SJSA1 (cell line): ENCODE results near the gene ERO1A. TPM values are rescaled to one million over a fixed set of nuclear protein-coding genes. Genes with fewer than 3 reads are reported as not detected.

Experiments used
- DNase-seq, 2 experiments: peaks; one replicate each; pipeline ENCODE4 v3.0.0-alpha.2; 2015 to 2020; ENCODE audit warnings: low spot score in 2 of 2, low read depth in 1 of 2
- H3K27ac ChIP-seq: fragments of 250-450 bp; sonication (Bioruptor Pico); 2 replicates; pipeline ENCODE4 v1.5.1; 2020; ENCODE audit warnings: mild to moderate bottlenecking, moderate library complexity
- H3K27me3 ChIP-seq: fragments of 250-450 bp; sonication (Bioruptor Pico); replicated peaks from 2 replicates; pipeline ENCODE4 v1.5.1; 2020; ENCODE audit warnings: mild to moderate bottlenecking, moderate library complexity
- H3K36me3 ChIP-seq: fragments of 250-450 bp; sonication (Bioruptor Pico); 2 replicates; pipeline ENCODE4 v1.5.1; 2020; ENCODE audit warnings: mild to moderate bottlenecking
- H3K4me1 ChIP-seq: fragments of 250-450 bp; sonication (Bioruptor Pico); replicated peaks from 2 replicates; pipeline ENCODE4 v1.6.1; 2021; ENCODE audit warnings: mild to moderate bottlenecking
- H3K4me3 ChIP-seq: fragments of 250-450 bp; sonication (Bioruptor Pico); 2 replicates; pipeline ENCODE4 v1.5.1; 2020; ENCODE audit warnings: mild to moderate bottlenecking
- H3K9me3 ChIP-seq: fragments of 250-450 bp; sonication (Bioruptor Pico); replicated peaks from 2 replicates; pipeline ENCODE4 v1.5.1; 2020; ENCODE audit warnings: mild to moderate bottlenecking
- total RNA-seq: library from RNA; depleted of rRNA; stranded (reverse); fragments of >200 nt; shearing (Covaris generic); gene quantifications from 2 replicates; pipeline ENCODE4 v1.2.3, GENCODE V29; 2014

The ERO1A gene
- total RNA-seq, 1 experiment from 2014 or later = 64.4 TPM

GRCh38 chr14:52716155-52716554, 20.8 kb upstream of the ERO1A start:
- no peak overlapping the region for H3K4me3 ChIP-seq
- H3K9me3 ChIP-seq = no peaks in the 10 kb centered on the region
- H3K27me3 ChIP-seq = no peaks in the 10 kb centered on the region
- H3K4me1 ChIP-seq = no peaks in the 10 kb centered on the region
- no peak overlapping the region for H3K27ac ChIP-seq
- no peak for DNase-seq
- H3K36me3 ChIP-seq = peaks cover 92% of the 10 kb centered on the region

- Histone ChIP-seq H3K36me3 (peaks cover 86% of the 10 kb centered on the region), H3K4me1 (peaks cover 10% of the 10 kb centered on the region), H3K27ac (no peak overlapping the region), H3K27me3 (no peaks in the 10 kb centered on the region), H3K4me3 (no peak overlapping the region), H3K9me3 (no peaks in the 10 kb centered on the region)
- no peak for DNase-seq
These were observed 16.3 kb upstream of the ERO1A start for GRCh38 chr14:52711666-52712065.

GRCh38 chr14:52706724-52707706, 11.7 kb upstream of the ERO1A start, which contains the start of gene PSMC6:
PSMC6 (plus strand) TSS chr14:52707200; CDS start chr14:52707220, 20 bp downstream.
- no peaks in the 10 kb centered on the region for H3K27me3 ChIP-seq
- peak within 1 kb of the TSS; percentile 64 for H3K4me3 ChIP-seq
- H3K9me3 ChIP-seq = no peaks in the 10 kb centered on the region
- DNase-seq = peak; percentile 82 to 91
- peaks cover 17% of the 10 kb centered on the region for H3K4me1 ChIP-seq
- H3K27ac ChIP-seq = peak within 1 kb of the TSS; percentile 68
- H3K36me3 ChIP-seq = peaks cover 43% of the 10 kb centered on the region

- Histone ChIP-seq H3K27ac (peak overlapping the region; percentile 68), H3K4me3 (peak overlapping the region; percentile 64), H3K36me3 (peaks cover 35% of the 10 kb centered on the region), H3K27me3 (no peaks in the 10 kb centered on the region), H3K4me1 (peaks cover 18% of the 10 kb centered on the region), H3K9me3 (no peaks in the 10 kb centered on the region)
- DNase-seq = no peak
These were observed 10.9 kb upstream of the ERO1A start for GRCh38 chr14:52706286-52706685.

GRCh38 chr14:52703664-52704063, 8.3 kb upstream of the ERO1A start:
- Histone ChIP-seq H3K4me1 (peaks cover 24% of the 10 kb centered on the region), H3K27ac (no peak overlapping the region), H3K4me3 (no peak overlapping the region), H3K27me3 (no peaks in the 10 kb centered on the region), H3K36me3 (peaks cover 14% of the 10 kb centered on the region), H3K9me3 (no peaks in the 10 kb centered on the region)
- no peak for DNase-seq

DNA sequence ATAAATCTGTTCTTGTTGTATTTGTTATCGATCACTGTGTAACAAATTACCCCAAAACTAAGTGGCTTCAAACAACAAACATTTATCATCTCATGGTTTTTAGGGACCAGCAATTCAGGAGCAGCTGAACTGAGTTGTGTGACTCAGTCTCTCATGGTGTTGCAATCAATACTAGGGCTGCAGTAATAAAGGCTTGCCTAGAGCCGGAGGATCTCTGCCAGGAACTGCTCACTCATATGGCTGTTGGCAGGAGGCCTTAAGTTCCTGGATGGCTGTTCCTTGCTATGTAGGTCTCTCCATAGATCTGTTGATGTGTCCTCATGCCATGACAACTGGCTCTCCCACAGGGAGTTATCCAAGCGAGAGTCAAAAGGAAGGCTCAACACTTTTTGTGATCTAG, 7.9 kb upstream of the ERO1A start:
- H3K27ac ChIP-seq = no peak overlapping the region
- peaks cover 20% of the 10 kb centered on the region for H3K4me1 ChIP-seq

DNA sequence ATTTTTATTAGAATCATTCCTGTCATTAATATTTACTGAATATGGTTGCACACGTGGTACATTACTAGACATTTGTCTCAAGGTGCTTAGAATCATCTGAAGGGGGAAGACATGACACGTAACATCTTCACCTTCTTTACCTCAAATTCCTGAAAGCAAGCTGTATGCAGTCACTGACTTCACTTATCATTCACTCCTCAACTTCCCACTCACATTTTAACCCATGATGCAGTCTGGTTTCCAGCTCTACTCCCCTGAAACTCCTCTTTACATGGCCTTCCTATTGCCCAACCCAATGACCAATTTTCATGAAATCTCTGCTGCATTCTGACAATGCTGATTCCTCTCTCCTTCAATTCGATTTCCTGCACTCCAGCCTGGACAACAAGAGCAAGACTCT, 5.9 kb upstream of the ERO1A start:
- Histone ChIP-seq H3K27ac (no peak overlapping the region), H3K27me3 (no peaks in the 10 kb centered on the region), H3K4me1 (peaks cover 12% of the 10 kb centered on the region), H3K4me3 (no peak overlapping the region), H3K9me3 (no peaks in the 10 kb centered on the region), H3K36me3 (no peaks in the 10 kb centered on the region)
- no peak for DNase-seq

More for the DNA sequence above, 7.9 kb upstream of the ERO1A start:
- H3K9me3 ChIP-seq = no peaks in the 10 kb centered on the region
- H3K36me3 ChIP-seq = peaks cover 9% of the 10 kb centered on the region
- no peak overlapping the region for H3K4me3 ChIP-seq
- no peaks in the 10 kb centered on the region for H3K27me3 ChIP-seq
- DNase-seq = no peak

- Histone ChIP-seq H3K4me3 (no peak overlapping the region), H3K36me3 (no peaks in the 10 kb centered on the region), H3K27me3 (no peaks in the 10 kb centered on the region), H3K4me1 (peaks cover 10% of the 10 kb centered on the region), H3K27ac (no peak overlapping the region), H3K9me3 (no peaks in the 10 kb centered on the region)
- DNase-seq = peak in 1 of 2 experiments; percentile 29
These were observed 5.4 kb upstream of the ERO1A start for GRCh38 chr14:52700701-52701172.

DNA sequence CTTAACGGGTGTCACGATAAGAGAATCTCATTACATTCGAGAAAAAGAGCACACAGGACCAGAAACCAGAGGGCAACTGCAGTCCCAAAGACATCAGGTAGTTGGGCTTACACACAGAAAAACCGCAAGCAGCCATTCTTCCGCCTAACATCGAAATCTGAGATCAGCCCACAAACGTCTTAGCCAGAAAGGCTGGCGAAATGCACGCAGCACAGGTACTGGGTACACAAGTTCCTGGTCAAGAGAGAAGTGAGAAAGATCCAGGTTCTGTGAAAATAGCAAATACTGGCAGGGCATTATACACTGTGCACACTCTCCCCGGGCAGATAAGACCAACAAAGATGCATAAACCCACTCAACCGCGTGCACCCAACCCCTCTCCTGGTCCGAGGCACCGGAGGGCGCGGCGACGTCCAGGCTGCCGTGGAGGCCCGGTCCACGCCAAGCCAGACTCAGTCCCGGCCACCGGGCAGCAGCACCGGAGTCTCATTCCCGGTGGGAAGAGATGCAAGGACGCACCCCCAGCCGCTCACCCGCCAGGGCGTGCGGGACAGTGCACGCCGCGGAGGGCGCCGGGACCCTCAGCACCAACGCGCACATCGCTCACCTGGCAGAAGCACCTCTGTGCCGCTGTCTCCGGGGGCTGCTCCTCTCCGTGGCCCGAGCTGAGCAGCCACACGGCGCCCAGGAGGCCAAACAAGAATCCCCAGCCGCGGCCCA, 437 bp downstream of the ERO1A start:
- peak overlapping the region; percentile 91 for H3K27ac ChIP-seq
- DNase-seq = peak in 1 of 2 experiments; percentile 52
- H3K36me3 ChIP-seq = peaks cover 7% of the 10 kb centered on the region
- H3K4me1 ChIP-seq = peaks cover 7% of the 10 kb centered on the region; the same call in 1 of the 2 replicates
- peak overlapping the region; percentile 97 for H3K4me3 ChIP-seq
- H3K27me3 ChIP-seq = no peaks in the 10 kb centered on the region
- H3K9me3 ChIP-seq = 0 out of 2 replicates have a peak, but pooled peaks cover 2% of the 10 kb centered on the region

DNA sequence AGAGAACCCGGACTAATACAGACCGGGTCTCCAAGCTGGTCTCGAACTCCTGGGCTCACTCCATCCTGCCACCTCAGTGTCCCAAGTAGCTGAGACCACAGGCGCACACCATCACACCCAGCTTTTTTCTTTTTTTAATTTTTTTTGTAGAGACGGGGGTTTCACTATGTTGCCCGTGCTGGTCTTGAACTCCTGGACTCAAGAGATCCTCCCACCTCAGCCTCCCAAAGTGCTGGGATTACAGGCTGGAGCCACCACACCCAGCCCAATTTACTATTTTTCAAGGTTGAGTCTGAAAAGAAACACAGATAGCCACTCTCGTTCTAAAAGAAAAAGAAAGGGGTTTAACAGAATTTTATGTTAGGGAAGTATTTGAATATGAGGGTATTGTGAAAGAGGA, 1.8 kb downstream of the ERO1A start:
- Histone ChIP-seq H3K36me3 (peaks cover 7% of the 10 kb centered on the region), H3K4me3 (no peak overlapping the region), H3K9me3 (0 out of 2 replicates have a peak, but pooled peaks cover 2% of the 10 kb centered on the region), H3K4me1 (peaks cover 7% of the 10 kb centered on the region; the same call in 1 of the 2 replicates), H3K27me3 (no peaks in the 10 kb centered on the region), H3K27ac (no peak overlapping the region)
- no peak for DNase-seq

DNA sequence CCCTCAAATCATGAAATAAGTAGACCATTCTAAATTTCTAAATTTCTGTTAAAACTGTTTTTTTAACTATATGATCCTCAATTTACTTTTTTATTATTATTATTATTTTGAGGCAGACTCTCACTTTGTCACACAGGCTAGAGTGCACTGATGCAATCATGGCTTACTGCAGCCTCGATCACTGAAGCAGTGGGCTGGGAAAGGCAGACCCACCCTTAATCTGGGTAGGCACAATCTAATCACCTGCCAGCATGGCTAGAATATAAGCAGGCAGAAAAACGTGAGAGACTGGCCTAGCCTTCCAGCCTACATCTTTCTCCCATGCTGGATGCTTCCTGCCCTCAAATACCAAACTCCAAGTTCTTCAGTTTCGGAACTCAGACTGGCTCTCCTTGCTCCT, 2.3 kb downstream of the ERO1A start:
- no peaks in the 10 kb centered on the region for H3K27me3 ChIP-seq
- H3K9me3 ChIP-seq = 0 out of 2 replicates have a peak, but pooled peaks cover 2% of the 10 kb centered on the region
- no peak overlapping the region for H3K4me3 ChIP-seq
- no peak overlapping the region for H3K27ac ChIP-seq
- no peak for DNase-seq
- H3K36me3 ChIP-seq = peaks cover 7% of the 10 kb centered on the region
- H3K4me1 ChIP-seq = peaks cover 7% of the 10 kb centered on the region; the same call in 1 of the 2 replicates

DNA sequence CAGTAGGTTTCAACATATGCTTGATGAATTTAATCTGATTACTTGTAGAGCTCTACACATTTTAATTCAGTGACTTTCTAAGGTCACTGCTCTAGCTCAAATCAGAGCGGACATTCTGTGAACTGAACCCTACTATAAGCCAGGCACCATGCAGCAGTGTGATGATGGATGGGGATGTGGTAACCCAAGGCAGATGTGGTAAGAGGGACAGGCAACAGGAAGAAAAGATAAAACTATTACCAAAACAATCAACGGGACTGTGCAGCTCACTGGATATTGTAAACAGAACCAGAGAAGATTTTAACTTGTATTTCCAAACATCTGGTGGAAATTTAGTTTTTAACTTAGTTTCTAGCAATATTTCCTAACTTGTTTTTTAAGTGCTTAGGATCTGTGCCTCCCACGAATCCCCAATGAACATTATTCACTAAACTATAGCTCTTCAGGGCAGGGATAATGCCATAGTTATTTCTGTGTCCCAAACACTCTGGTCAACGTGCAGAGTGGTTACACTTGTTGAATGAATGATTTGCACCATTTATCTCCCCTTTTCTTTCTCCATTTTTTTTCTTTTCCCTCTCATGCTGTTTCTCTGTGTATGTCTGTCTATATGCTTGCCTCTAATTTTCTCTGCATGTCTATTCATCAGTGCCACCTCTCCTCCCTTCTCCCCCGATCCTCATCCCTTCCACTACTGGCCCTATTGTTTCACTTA, 3.0 kb downstream of the ERO1A start:
- no peak overlapping the region for H3K27ac ChIP-seq
- H3K27me3 ChIP-seq = no peaks in the 10 kb centered on the region
- DNase-seq = no peak
- peaks cover 7% of the 10 kb centered on the region for H3K36me3 ChIP-seq
- H3K9me3 ChIP-seq = 0 out of 2 replicates have a peak, but pooled peaks cover 2% of the 10 kb centered on the region
- peaks cover 7% of the 10 kb centered on the region; the same call in 1 of the 2 replicates for H3K4me1 ChIP-seq
- H3K4me3 ChIP-seq = no peak overlapping the region
